HEK293 (cell line): ENCODE results near the gene EBLN1.

Experiments used
- CTCF ChIA-PET: fragments of 350-600 bp; formaldehyde crosslinking; extraction: SDS; loops from one replicate; lab custom pipeline; 2021; ENCODE audit warnings: antibody characterized with exemption; lab: Yijun Ruan, JAX
- POLR2A ChIA-PET: fragments of 300-600 bp; formaldehyde crosslinking; extraction: SDS; loops from one replicate; lab custom pipeline; 2020; ENCODE audit warnings: antibody characterized with exemption, inconsistent platforms; lab: Yijun Ruan, JAX
- H3K27ac ChIP-seq: fragments of 200-500 bp; sonication (Bioruptor generic); 2 replicates; pipeline ENCODE4 v1.5.1; 2014; ENCODE audit warnings: low read depth, low read length, control low read depth, inconsistent platforms; ENCODE audit errors: extremely low read depth
- H3K36me3 ChIP-seq, 2 experiments: fragments of 200-500 bp in 1 of 2; sonication (Bioruptor generic) in 1 of 2; 1 replicate in 1 of 2; 2 replicates in 1 of 2; pipeline ENCODE4 v1.5.1; 2014 to 2017; ENCODE audit warnings: inconsistent platforms in 2 of 2, low read length in 2 of 2; ENCODE audit not compliant: control insufficient read depth in 2 of 2, insufficient read depth in 1 of 2
- H3K4me1 ChIP-seq: fragments of 200-500 bp; sonication (Bioruptor generic); 2 replicates; pipeline ENCODE4 v1.5.1; 2014; ENCODE audit warnings: mild to moderate bottlenecking, low read length, inconsistent platforms; ENCODE audit not compliant: control insufficient read depth, insufficient read depth
- H3K4me3 ChIP-seq: 2 replicates; pipeline ENCODE4 v1.5.1; 2011; ENCODE audit warnings: low read depth, mild to moderate bottlenecking, control low read depth, low read length, moderate library complexity
- H3K9me3 ChIP-seq: fragments of 200-500 bp; sonication (Bioruptor generic); 2 replicates; pipeline ENCODE4 v1.5.1; 2014; ENCODE audit warnings: low read depth, low read length, inconsistent platforms; ENCODE audit not compliant: control insufficient read depth, insufficient read depth
- ATF2 ChIP-seq: fragments of 450-650 bp; formaldehyde crosslinking; IDR thresholded peaks from 2 replicates; pipeline ENCODE4 v1.5.1; 2016; ENCODE audit warnings: missing biosample characterization, missing genetic modification characterization, low read depth
- BCL11B ChIP-seq: fragments of 450-650 bp; formaldehyde crosslinking; IDR thresholded peaks from 2 replicates; pipeline ENCODE4 v1.5.1; 2016; ENCODE audit warnings: low read depth, missing biosample characterization, missing genetic modification characterization
- BCL6B ChIP-seq: fragments of 450-650 bp; formaldehyde crosslinking; IDR thresholded peaks from 2 replicates; pipeline ENCODE4 v1.5.1; 2017; ENCODE audit warnings: missing biosample characterization, missing genetic modification characterization
- GFI1B ChIP-seq: fragments of 450-650 bp; formaldehyde crosslinking; IDR thresholded peaks from 2 replicates; pipeline ENCODE4 v1.5.1; 2016; ENCODE audit warnings: missing biosample characterization, missing genetic modification characterization
- GLI2 ChIP-seq: fragments of 450-650 bp; formaldehyde crosslinking; IDR thresholded peaks from 2 replicates; pipeline ENCODE4; 2017; ENCODE audit warnings: missing biosample characterization, missing genetic modification characterization, low read depth, borderline replicate concordance
- PRDM1 ChIP-seq: fragments of 450-650 bp; formaldehyde crosslinking; IDR thresholded peaks from 2 replicates; pipeline ENCODE4; 2016; ENCODE audit warnings: missing biosample characterization, missing genetic modification characterization
- YY2 ChIP-seq: fragments of 450-650 bp; formaldehyde crosslinking; IDR thresholded peaks from 2 replicates; pipeline ENCODE4 v1.5.1; 2016; ENCODE audit warnings: missing biosample characterization, missing genetic modification characterization
- ZBTB21 ChIP-seq: fragments of 450-650 bp; formaldehyde crosslinking; IDR thresholded peaks from 2 replicates; pipeline ENCODE4 v1.5.1; 2017; ENCODE audit warnings: missing biosample characterization, missing genetic modification characterization
- ZBTB6 ChIP-seq: fragments of 450-650 bp; formaldehyde crosslinking; IDR thresholded peaks from 2 replicates; pipeline ENCODE4 v1.5.1; 2017; ENCODE audit warnings: missing biosample characterization, missing genetic modification characterization
- ZNF114 ChIP-seq: fragments of 450-650 bp; formaldehyde crosslinking; IDR thresholded peaks from 2 replicates; pipeline ENCODE4 v1.5.0; 2017; ENCODE audit warnings: missing biosample characterization, missing genetic modification characterization
- ZNF133 ChIP-seq: fragments of 450-650 bp; formaldehyde crosslinking; IDR thresholded peaks from 2 replicates; pipeline ENCODE4 v1.5.1; 2016; ENCODE audit warnings: missing biosample characterization, missing genetic modification characterization
- ZNF16 ChIP-seq: fragments of 450-650 bp; formaldehyde crosslinking; IDR thresholded peaks from 2 replicates; pipeline ENCODE4 v1.5.1; 2016; ENCODE audit warnings: low read depth, missing biosample characterization, missing genetic modification characterization
- ZNF18 ChIP-seq: fragments of 450-650 bp; formaldehyde crosslinking; IDR thresholded peaks from 2 replicates; pipeline ENCODE4 v1.5.1; 2016; ENCODE audit warnings: missing biosample characterization, missing genetic modification characterization
- ZNF24 ChIP-seq: fragments of 450-650 bp; formaldehyde crosslinking; IDR thresholded peaks from 2 replicates; pipeline ENCODE4 v1.5.1; 2016; ENCODE audit warnings: missing biosample characterization, missing genetic modification characterization
- ZNF311 ChIP-seq: fragments of 450-650 bp; formaldehyde crosslinking; IDR thresholded peaks from 2 replicates; pipeline ENCODE4 v1.5.1; 2017; ENCODE audit warnings: missing biosample characterization, missing genetic modification characterization, borderline replicate concordance
- ZNF654 ChIP-seq: fragments of 450-650 bp; formaldehyde crosslinking; IDR thresholded peaks from 2 replicates; pipeline ENCODE4 v1.5.1; 2016; ENCODE audit warnings: low read depth, missing biosample characterization, missing genetic modification characterization
- ZNF692 ChIP-seq: fragments of 450-650 bp; formaldehyde crosslinking; IDR thresholded peaks from 2 replicates; pipeline ENCODE4 v1.5.1; 2016; ENCODE audit warnings: missing biosample characterization, missing genetic modification characterization
- ZNF777 ChIP-seq: fragments of 450-650 bp; formaldehyde crosslinking; IDR thresholded peaks from 2 replicates; pipeline ENCODE4 v1.5.1; 2017; ENCODE audit warnings: missing biosample characterization, missing genetic modification characterization, borderline replicate concordance
- ZNF843 ChIP-seq: fragments of 450-650 bp; formaldehyde crosslinking; IDR thresholded peaks from 2 replicates; pipeline ENCODE4 v1.5.1; 2016; ENCODE audit warnings: missing biosample characterization, missing genetic modification characterization
- ZSCAN16 ChIP-seq: fragments of 450-650 bp; formaldehyde crosslinking; IDR thresholded peaks from 2 replicates; pipeline ENCODE4 v1.5.1; 2016; ENCODE audit warnings: missing biosample characterization, missing genetic modification characterization

EBLN1 gene

GRCh38 chr10:22210267-22210666 lies 7.5 kb downstream of the EBLN1 start:
- H3K27ac ChIP-seq, result no peak overlapping the region
- ChIA-PET CTCF (no interaction called here), POLR2A (no interaction called here)
- H3K36me3 ChIP-seq, result no peaks in the 10 kb centered on the region
- no peaks in the 10 kb centered on the region for H3K4me1 ChIP-seq
- H3K9me3 ChIP-seq, result no peaks in the 10 kb centered on the region
- no peak overlapping the region for H3K4me3 ChIP-seq
- TF ChIP-seq BCL11B (tag by site-specific recombination) (no peak), ZNF843 (no peak), PRDM1 (tag by site-specific recombination) (no peak), ZNF777 (tag by site-specific recombination) (no peak), ZNF654 (tag by site-specific recombination) (no peak), GFI1B (no peak), GLI2 (no peak), ZNF24 (tag by site-specific recombination) (no peak), ZSCAN16 (tag by site-specific recombination) (no peak), ZNF114 (tag by site-specific recombination) (no peak), ZNF18 (tag by site-specific recombination) (no peak), ZNF692 (tag by site-specific recombination) (no peak), ZNF16 (tag by site-specific recombination) (no peak), ZNF133 (tag by site-specific recombination) (no peak)

- no peak overlapping the region for H3K27ac ChIP-seq
- H3K9me3 ChIP-seq, result no peaks in the 10 kb centered on the region
- TF ChIP-seq YY2 (tag by site-specific recombination) (no peak), ATF2 (0 out of 2 replicates have a peak, but pooled peaks have one; percentile 18), ZBTB6 (tag by site-specific recombination) (no peak)
- ChIA-PET POLR2A (interaction anchor here (0.5 kb wide), 1 partner anchor 92 kb away, joined by 8 read pairs; no protein-coding TSS in a partner anchor), CTCF (interaction anchor here (0.6 kb wide), 1 partner anchor 8 kb away, joined by 4 read pairs; no protein-coding TSS in a partner anchor)
- no peak overlapping the region for H3K4me3 ChIP-seq
- H3K36me3 ChIP-seq, result no peaks in the 10 kb centered on the region
- H3K4me1 ChIP-seq, result no peaks in the 10 kb centered on the region
Measured at GRCh38 chr10:22193945-22194344, 23.9 kb downstream of the EBLN1 start.

GRCh38 chr10:22185586-22185985 lies 32.2 kb downstream of the EBLN1 start:
- CTCF ChIA-PET, result interaction anchor here (0.8 kb wide), 1 partner anchor 9 kb away, joined by 4 read pairs; no protein-coding TSS in a partner anchor
- TF ChIP-seq BCL6B (tag by site-specific recombination), result no peak
- no peak for TF ChIP-seq ZBTB21 (tag by site-specific recombination)
- TF ChIP-seq ZNF311 (tag by site-specific recombination), result no peak
- no peak for TF ChIP-seq ATF2

More at GRCh38 chr10:22185586-22185985, 32.2 kb downstream of the EBLN1 start:
- Histone ChIP-seq H3K9me3 (no peaks in the 10 kb centered on the region), H3K36me3 (no peaks in the 10 kb centered on the region), H3K27ac (no peak overlapping the region), H3K4me1 (no peaks in the 10 kb centered on the region), H3K4me3 (no peak overlapping the region)
- POLR2A ChIA-PET, result no interaction called here
